Stomach (tissue), 9 donors: ENCODE results near the gene OR6Y1. TPM values are rescaled to one million over a fixed set of nuclear protein-coding genes. Genes with fewer than 3 reads are reported as not detected.

Source experiments
- DNase-seq, 2 donors: peaks; one replicate each; pipeline versions ENCODE4 v3.0.0 to v3.0.0-alpha.2; 2013 to 2019
- H3K27ac ChIP-seq, 5 donors: fragments of 200-600 bp in 4 of 5; sonication (generic) in 4 of 5; one replicate each; pipeline ENCODE4 v1.5.1; 2013 to 2019; ENCODE audit warnings: mild to moderate bottlenecking in 1 of 5, moderate library complexity in 1 of 5
- H3K27me3 ChIP-seq, 3 donors: fragments of 200-600 bp; sonication (generic); one replicate each; pipeline ENCODE4 v1.5.1; 2017 to 2019; ENCODE audit warnings: mixed run types in 1 of 3
- H3K36me3 ChIP-seq, 4 donors: fragments of 200-600 bp; sonication (generic); 1 replicate in 3 of 4; 2 replicates in 1 of 4; pipeline ENCODE4 v1.5.1; 2016 to 2019
- H3K4me1 ChIP-seq, 4 donors: fragments of 200-600 bp; sonication (generic); one replicate each; pipeline ENCODE4 v1.5.1; 2016 to 2019
- H3K4me3 ChIP-seq, 4 donors: fragments of 200-600 bp; sonication (generic) in 3 of 4; one replicate each; pipeline ENCODE4 v1.5.1; 2016 to 2019; ENCODE audit warnings: mild to moderate bottlenecking in 1 of 4
- H3K9me3 ChIP-seq, 4 donors: fragments of 200-600 bp; sonication (generic); one replicate each; pipeline ENCODE4 v1.5.1; 2016 to 2019
- EP300 ChIP-seq: sonication (generic); formaldehyde crosslinking; IDR thresholded peaks from one replicate; pipeline ENCODE4 v1.6.1; 2017; ENCODE audit warnings: antibody characterized with exemption
- POLR2A ChIP-seq, 4 donors: fragments of 450-650 bp; IDR thresholded peaks; one replicate each; pipeline ENCODE4 v1.6.1; 2016; ENCODE audit warnings: antibody characterized with exemption in 4 of 4, control low read depth in 2 of 4, mild to moderate bottlenecking in 1 of 4, moderate library complexity in 1 of 4
- POLR2AphosphoS5 ChIP-seq, 3 donors: sonication (generic); formaldehyde crosslinking; IDR thresholded peaks; one replicate each; pipeline ENCODE4 v1.6.1; 2016; ENCODE audit warnings: antibody characterized with exemption in 3 of 3
- WGBS, 5 donors: extraction: QIAGEN DNeasy Blood & Tissue Kit in 3 of 5; methylation state at CpG; one replicate each; pipeline versions ENCODE4 v1.1.5 to v1.1.7; 2013 to 2018; 5-methylcytosine and 5-hydroxymethylcytosine counted together
- intact Hi-C: fragments of 100-400 bp; cut with DNase I; formaldehyde crosslinking; loops from one replicate; pipeline ENCODE4 v1.15.1; 2023; ENCODE audit warnings: low total_unique reads
- polyA plus RNA-seq, 3 donors: library from polyadenylated mRNA; stranded (reverse); fragments of 200-250 nt; gene quantifications; one replicate each; pipeline ENCODE4 v1.2.3, GENCODE V29; 2013
- total RNA-seq, 5 donors: library from RNA; depleted of rRNA; stranded (reverse); fragments of >200 nt; gene quantifications; one replicate each; pipeline versions ENCODE4 v1.1.0 to v1.2.3, GENCODE V29; 2014 to 2016
- TF ChIP-seq, protein P1 (sequence below), 7 experiments: fragments of 450-650 bp in 4 of 7; fragments of 200-600 bp in 3 of 7; sonication (generic) in 3 of 7; IDR thresholded peaks; one replicate each; pipeline ENCODE4 v1.5.1; 2016 to 2019; ENCODE audit warnings: antibody characterized with exemption in 7 of 7, control low read depth in 2 of 7, mild to moderate bottlenecking in 1 of 7
- donor health status: healthy with polysubstance abuse.
- donor health status: Bipolar disorder and iron deficiency.
- donor health status: healthy.

OR6Y1 gene
- total and polyA plus RNA-seq, 8 donors: not detected

DNA sequence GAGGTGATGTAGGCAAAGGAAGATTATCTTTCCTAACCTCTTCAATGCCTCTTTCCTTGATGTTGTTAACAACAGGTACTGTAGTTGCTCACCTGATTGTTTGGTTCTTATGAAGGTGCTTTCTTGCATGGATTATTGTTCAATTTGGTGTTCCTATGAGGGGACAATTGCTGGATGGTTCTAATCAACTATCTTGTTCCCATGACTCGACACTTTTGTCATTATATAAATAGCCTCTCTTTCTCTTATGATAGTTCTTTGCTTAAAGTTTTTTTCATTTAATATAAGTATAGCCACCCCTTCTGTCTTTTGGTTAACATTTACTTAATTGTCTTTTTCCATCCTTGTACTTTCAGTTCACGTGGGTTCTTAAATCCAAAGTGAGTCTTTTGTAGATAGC is 46.7 kb downstream of the OR6Y1 start:
- 58 to 88% (median 83%) methylated on average over 2 of the region's 2 CpGs for WGBS, 5 donors

DNA sequence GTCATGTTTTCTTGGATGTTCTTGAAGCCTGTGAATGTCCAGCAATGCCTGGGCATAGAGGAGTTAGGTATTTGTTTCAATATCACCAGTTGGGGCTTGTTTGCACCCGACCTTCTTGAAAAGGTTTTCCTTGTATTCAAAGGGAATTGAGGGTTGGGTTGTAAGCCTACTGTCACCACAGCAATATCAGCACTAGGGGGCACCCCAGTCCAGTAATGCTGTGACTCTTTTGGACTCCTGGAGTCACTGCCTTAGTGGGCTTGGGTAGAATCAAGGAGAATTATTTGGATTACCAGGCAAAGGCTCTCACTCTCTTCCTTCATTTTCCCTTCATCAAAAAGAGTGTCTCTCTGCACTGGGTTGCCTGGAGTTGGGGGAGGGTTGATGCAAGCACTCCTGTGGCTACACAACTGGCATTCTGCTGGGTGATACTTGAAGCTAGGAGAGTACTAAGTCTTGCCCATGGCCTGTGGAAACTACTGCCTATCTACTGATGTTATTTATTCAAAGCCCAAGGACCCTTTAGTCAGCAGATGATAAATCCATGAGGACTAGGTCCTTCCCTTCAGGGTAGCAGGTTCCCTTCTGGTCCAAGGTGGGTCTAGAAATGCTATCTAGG is 47.7 kb downstream of the OR6Y1 start:
- Histone ChIP-seq H3K4me1 (no peaks in the 10 kb centered on the region), H3K27ac (no peak overlapping the region), H3K36me3 (no peaks in the 10 kb centered on the region), H3K4me3 (no peak overlapping the region), H3K27me3 (peaks cover 0 to 7% (median 0%) of the 10 kb centered on the region in 3 donors), H3K9me3 (peaks cover 0 to 13% (median 2%) of the 10 kb centered on the region in 4 donors)
- TF ChIP-seq, protein P1, sequence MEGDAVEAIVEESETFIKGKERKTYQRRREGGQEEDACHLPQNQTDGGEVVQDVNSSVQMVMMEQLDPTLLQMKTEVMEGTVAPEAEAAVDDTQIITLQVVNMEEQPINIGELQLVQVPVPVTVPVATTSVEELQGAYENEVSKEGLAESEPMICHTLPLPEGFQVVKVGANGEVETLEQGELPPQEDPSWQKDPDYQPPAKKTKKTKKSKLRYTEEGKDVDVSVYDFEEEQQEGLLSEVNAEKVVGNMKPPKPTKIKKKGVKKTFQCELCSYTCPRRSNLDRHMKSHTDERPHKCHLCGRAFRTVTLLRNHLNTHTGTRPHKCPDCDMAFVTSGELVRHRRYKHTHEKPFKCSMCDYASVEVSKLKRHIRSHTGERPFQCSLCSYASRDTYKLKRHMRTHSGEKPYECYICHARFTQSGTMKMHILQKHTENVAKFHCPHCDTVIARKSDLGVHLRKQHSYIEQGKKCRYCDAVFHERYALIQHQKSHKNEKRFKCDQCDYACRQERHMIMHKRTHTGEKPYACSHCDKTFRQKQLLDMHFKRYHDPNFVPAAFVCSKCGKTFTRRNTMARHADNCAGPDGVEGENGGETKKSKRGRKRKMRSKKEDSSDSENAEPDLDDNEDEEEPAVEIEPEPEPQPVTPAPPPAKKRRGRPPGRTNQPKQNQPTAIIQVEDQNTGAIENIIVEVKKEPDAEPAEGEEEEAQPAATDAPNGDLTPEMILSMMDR (IDR thresholded peaks at IDR 0.05): peak in 1 of 7 experiments; percentile 10
- TF ChIP-seq POLR2A (IDR thresholded peaks at IDR 0.05): no peak
- 22 to 47% (median 33%) methylated on average over 1 of the region's 1 CpG for WGBS, 5 donors
- peak in 1 of 2 donors; percentile 27 for DNase-seq
- intact Hi-C loops: no loop called here

More for the DNA sequence above, 46.7 kb downstream of the OR6Y1 start:
- intact Hi-C loops: no loop called here
- no peak for DNase-seq
- TF ChIP-seq EP300: no peak
- TF ChIP-seq, protein P1 (IDR thresholded peaks at IDR 0.05): no peak
- TF ChIP-seq POLR2AphosphoS5 (IDR thresholded peaks at IDR 0.05): no peak
- TF ChIP-seq POLR2A (IDR thresholded peaks at IDR 0.05): no peak
- Histone ChIP-seq H3K36me3 (no peaks in the 10 kb centered on the region), H3K4me1 (no peaks in the 10 kb centered on the region), H3K4me3 (no peak overlapping the region), H3K27ac (no peak overlapping the region), H3K9me3 (peaks cover 0 to 2% (median 0%) of the 10 kb centered on the region in 4 donors), H3K27me3 (peaks cover 0 to 5% (median 0%) of the 10 kb centered on the region in 3 donors)

DNA sequence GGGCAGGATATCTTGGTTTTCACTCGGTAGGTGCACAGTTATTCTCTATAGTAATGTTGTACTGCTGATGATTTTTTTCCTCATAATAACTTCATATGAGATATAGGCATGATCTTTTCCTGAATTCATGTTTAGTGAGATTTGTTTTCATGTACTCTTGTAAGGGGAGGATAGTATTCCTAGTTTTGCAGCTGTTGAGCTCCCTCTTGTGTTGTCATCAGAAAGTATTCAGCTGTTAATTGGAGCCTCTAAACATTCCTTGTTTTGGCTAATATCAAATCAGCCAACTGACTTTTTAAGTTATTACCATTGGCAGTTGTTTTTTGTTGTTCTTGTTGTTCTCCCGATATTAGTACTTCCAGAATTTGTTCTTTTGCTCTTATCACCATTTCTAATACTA is 57.8 kb downstream of the OR6Y1 start:
- intact Hi-C loops: no loop called here
- 22 to 47% (median 32%) methylated on average over 2 of the region's 2 CpGs for WGBS, 5 donors

DNA sequence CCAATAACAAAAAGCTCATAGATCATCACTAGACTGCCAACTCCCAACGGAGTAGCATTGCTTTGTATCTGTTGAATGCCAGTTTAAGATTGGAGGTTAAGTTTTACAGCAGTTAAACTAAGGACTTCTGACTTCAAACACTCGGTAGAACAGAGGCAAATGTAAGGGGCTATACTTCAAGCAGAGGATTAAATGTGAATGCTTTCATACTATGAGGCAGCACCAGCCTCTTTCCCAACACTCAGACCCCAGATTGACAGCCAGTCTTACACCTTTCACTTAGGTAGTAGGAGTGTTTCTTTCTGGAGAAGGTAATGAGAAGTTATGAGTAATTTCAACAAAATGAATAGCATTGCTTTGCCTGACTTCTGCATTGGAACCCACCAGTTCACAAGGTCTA is 59.4 kb downstream of the OR6Y1 start:
- WGBS, 5 donors: 0 to 54% (median 32%) methylated on average over 2 of the region's 2 CpGs
- no peaks in the 10 kb centered on the region for H3K4me1 ChIP-seq
- no peak overlapping the region for H3K27ac ChIP-seq
- no peaks in the 10 kb centered on the region for H3K27me3 ChIP-seq
- H3K36me3 ChIP-seq: no peaks in the 10 kb centered on the region
- intact Hi-C loops: no loop called here
- H3K9me3 ChIP-seq: no peaks in the 10 kb centered on the region
- no peak for DNase-seq
- H3K4me3 ChIP-seq: no peak overlapping the region
- TF ChIP-seq, protein P1 (IDR thresholded peaks at IDR 0.05): no peak
- TF ChIP-seq EP300: no peak
- no peak for TF ChIP-seq POLR2AphosphoS5 (IDR thresholded peaks at IDR 0.05)
- no peak for TF ChIP-seq POLR2A (IDR thresholded peaks at IDR 0.05)

More for the DNA sequence above, 57.8 kb downstream of the OR6Y1 start:
- Histone ChIP-seq H3K27me3 (peaks cover 0 to 5% (median 0%) of the 10 kb centered on the region in 3 donors), H3K9me3 (no peaks in the 10 kb centered on the region), H3K4me1 (no peaks in the 10 kb centered on the region), H3K4me3 (no peak overlapping the region), H3K27ac (no peak overlapping the region), H3K36me3 (no peaks in the 10 kb centered on the region)
- TF ChIP-seq EP300: no peak
- no peak for TF ChIP-seq POLR2AphosphoS5 (IDR thresholded peaks at IDR 0.05)
- TF ChIP-seq, protein P1 (IDR thresholded peaks at IDR 0.05): no peak
- no peak for TF ChIP-seq POLR2A (IDR thresholded peaks at IDR 0.05)
- peak in 1 of 2 donors; percentile 9 for DNase-seq

Other genes with a start within 250 kb of the OR6Y1 start
- gene CD1B, start 222.9 kb downstream of the OR6Y1 start, total RNA-seq: 1 to 10 TPM in 1 of 5 donors, not detected in 4; 1.2 TPM
- gene CD1B, start 222.9 kb downstream of the OR6Y1 start, polyA plus RNA-seq: not detected
- gene CD1E, start 200.5 kb downstream of the OR6Y1 start, total RNA-seq: under 1 TPM in 1 of 5 donors, not detected in 4; 0.92 TPM
- gene CD1E, start 200.5 kb downstream of the OR6Y1 start, polyA plus RNA-seq: under 1 TPM in 1 of 3 donors, not detected in 2; 0.53 TPM
- gene OR10T2, start 154.9 kb downstream of the OR6Y1 start, total RNA-seq: not detected
- not detected for gene OR10T2, start 154.9 kb downstream of the OR6Y1 start, polyA plus RNA-seq
- gene OR10K2, start 128.2 kb downstream of the OR6Y1 start, total RNA-seq: not detected
- gene OR10K2, start 128.2 kb downstream of the OR6Y1 start, polyA plus RNA-seq: not detected
- gene OR10K1, start 92.6 kb downstream of the OR6Y1 start, total RNA-seq: not detected
- not detected for gene OR10K1, start 92.6 kb downstream of the OR6Y1 start, polyA plus RNA-seq
- not detected for gene OR10R2, start 82.2 kb downstream of the OR6Y1 start, total RNA-seq
- gene OR10R2, start 82.2 kb downstream of the OR6Y1 start, polyA plus RNA-seq: not detected
- gene OR6P1, start 16.2 kb upstream of the OR6Y1 start, total RNA-seq: not detected
- not detected for gene OR6P1, start 16.2 kb upstream of the OR6Y1 start, polyA plus RNA-seq
- not detected for gene OR10X1, start 25.5 kb upstream of the OR6Y1 start, total RNA-seq
- not detected for gene OR10X1, start 25.5 kb upstream of the OR6Y1 start, polyA plus RNA-seq
- not detected for gene OR10Z1, start 50.9 kb upstream of the OR6Y1 start, total RNA-seq
- gene OR10Z1, start 50.9 kb upstream of the OR6Y1 start, polyA plus RNA-seq: not detected
- gene SPTA1, start 132.3 kb upstream of the OR6Y1 start, total RNA-seq: 1 to 10 TPM in 1 of 5 donors, not detected in 4; 3.3 TPM
- not detected for gene SPTA1, start 132.3 kb upstream of the OR6Y1 start, polyA plus RNA-seq
- gene OR6K2, start 146.2 kb upstream of the OR6Y1 start, total RNA-seq: not detected
- gene OR6K2, start 146.2 kb upstream of the OR6Y1 start, polyA plus RNA-seq: not detected
- gene OR6K3, start 166.3 kb upstream of the OR6Y1 start, total RNA-seq: not detected
- not detected for gene OR6K3, start 166.3 kb upstream of the OR6Y1 start, polyA plus RNA-seq
- not detected for gene OR6K6, start 200.3 kb upstream of the OR6Y1 start, total RNA-seq
- gene OR6K6, start 200.3 kb upstream of the OR6Y1 start, polyA plus RNA-seq: not detected
- not detected for gene OR6N1, start 217.8 kb upstream of the OR6Y1 start, total RNA-seq
- not detected for gene OR6N1, start 217.8 kb upstream of the OR6Y1 start, polyA plus RNA-seq
- gene OR6N2, start 226.8 kb upstream of the OR6Y1 start, total RNA-seq: not detected
- gene OR6N2, start 226.8 kb upstream of the OR6Y1 start, polyA plus RNA-seq: not detected